Calu3 (cell line): ENCODE data around the gene COPZ1. TPM values are rescaled to one million over a fixed set of nuclear protein-coding genes. Genes with fewer than 3 reads are reported as not detected.
"Not testable (repeated sequence)": the region's sequence is repeated elsewhere in the genome, so short reads cannot be mapped to it uniquely, and the experiment has no call there.

Experiments
- BruUV-seq: library from RNA; stranded (reverse); fragments of 400-500 nt; replicated peaks from 2 replicates; lab custom pipeline; 2021; lab: Mats Ljungman, UMichigan
- CTCF ChIA-PET: fragments of 300-600 bp; sonication (Branson Sonifier 250); formaldehyde crosslinking; loops from one replicate; lab custom pipeline; 2022; ENCODE audit warnings: antibody characterized with exemption; lab: Charles Lee
- DNase-seq: peaks from one replicate; pipeline ENCODE4 v3.0.0; 2022
- H3K27ac Mint-ChIP-seq: one replicate; pipeline ENCODE4 v1.8.0; 2022; ENCODE audit warnings: mixed read lengths; ENCODE audit not compliant: unreplicated experiment
- H3K27me3 Mint-ChIP-seq: one replicate; pipeline ENCODE4 v1.8.0; 2022; ENCODE audit warnings: mixed read lengths; ENCODE audit not compliant: unreplicated experiment
- H3K36me3 Mint-ChIP-seq: one replicate; pipeline ENCODE4 v1.8.0; 2022; ENCODE audit warnings: mild to moderate bottlenecking, moderate library complexity, mixed read lengths; ENCODE audit not compliant: insufficient read depth, unreplicated experiment
- H3K4me1 Mint-ChIP-seq: one replicate; pipeline ENCODE4 v1.8.0; 2022; ENCODE audit warnings: mild to moderate bottlenecking, low read depth, mixed read lengths; ENCODE audit not compliant: unreplicated experiment
- H3K4me3 Mint-ChIP-seq: one replicate; pipeline ENCODE4 v1.8.0; 2022; ENCODE audit warnings: mild to moderate bottlenecking, low read depth, moderate library complexity, mixed read lengths; ENCODE audit not compliant: unreplicated experiment
- H3K9me3 Mint-ChIP-seq: one replicate; pipeline ENCODE4 v1.8.0; 2022; ENCODE audit warnings: low read depth, mixed read lengths; ENCODE audit not compliant: unreplicated experiment
- CTCF ChIP-seq: fragments of 200-600 bp; IDR thresholded peaks from one replicate; pipeline ENCODE4 v1.8.0; 2022; ENCODE audit warnings: antibody characterized with exemption; ENCODE audit not compliant: unreplicated experiment
- intact Hi-C: fragments of 100-400 bp; cut with micrococcal nuclease; formaldehyde crosslinking; loops from one replicate; pipeline ENCODE4 v1.10.0; 2022; ENCODE audit not compliant: unreplicated experiment
- total RNA-seq: library from RNA; stranded (reverse); gene quantifications from 2 replicates; pipeline ENCODE4 v1.2.3, GENCODE V29; 2022

Gene COPZ1
- total RNA-seq, 1 experiment from 2014 or later: 173 TPM

DNA sequence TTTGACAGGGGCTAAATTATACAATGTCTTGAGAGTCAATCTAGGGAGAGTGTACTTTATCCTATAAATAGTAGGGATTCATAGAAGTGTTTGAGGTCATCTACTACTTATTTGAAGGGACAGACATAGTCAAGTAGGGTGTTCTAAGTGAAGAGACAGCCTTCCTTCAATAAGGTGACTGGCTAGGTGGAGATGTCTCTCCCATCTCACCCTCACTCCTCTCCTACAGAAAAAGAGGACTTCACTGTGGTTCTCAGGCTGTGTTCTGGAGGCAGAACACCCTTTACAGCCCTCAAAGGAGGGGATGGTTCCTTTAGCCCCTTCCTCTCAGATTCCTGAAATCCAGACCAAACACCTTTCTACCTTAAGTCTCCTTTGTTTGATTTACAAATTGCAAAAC lies 21.3 kb upstream of the COPZ1 start:
- DNase-seq: no peak
- no TSS peak for BruUV-seq
- Mint-ChIP-seq H3K27me3 (peaks cover 21% of the 10 kb centered on the region), H3K36me3 (peaks cover 7% of the 10 kb centered on the region), H3K9me3 (no peaks in the 10 kb centered on the region), H3K4me3 (peak overlapping the region; percentile 41), H3K4me1 (peaks cover 64% of the 10 kb centered on the region), H3K27ac (no peak overlapping the region)
- TF ChIP-seq CTCF: no peak
- intact Hi-C loops: no loop called here
- CTCF ChIA-PET: interaction anchor here (0.8 to 1.1 kb wide), 4 partner anchors 15 to 67 kb away, joined by 3 to 5 read pairs (median 4); partner anchors contain the start of genes COPZ1 and HNRNPA1

GRCh38 chr12:54304187-54304810 lies 20.6 kb upstream of the COPZ1 start:
- intact Hi-C loops: no loop called here
- CTCF ChIA-PET: interaction anchor here (0.5 to 1.1 kb wide), 5 partner anchors 15 to 66 kb away, joined by 3 to 5 read pairs (median 4); partner anchors contain the start of genes COPZ1 and HNRNPA1
- H3K36me3 Mint-ChIP-seq: peaks cover 7% of the 10 kb centered on the region
- BruUV-seq: no TSS peak
- H3K4me1 Mint-ChIP-seq: peaks cover 64% of the 10 kb centered on the region
- H3K9me3 Mint-ChIP-seq: no peaks in the 10 kb centered on the region
- DNase-seq: peak; percentile 88
- H3K4me3 Mint-ChIP-seq: peak overlapping the region; percentile 41
- no peak for TF ChIP-seq CTCF
- H3K27me3 Mint-ChIP-seq: peaks cover 15% of the 10 kb centered on the region
- H3K27ac Mint-ChIP-seq: no peak overlapping the region

DNA sequence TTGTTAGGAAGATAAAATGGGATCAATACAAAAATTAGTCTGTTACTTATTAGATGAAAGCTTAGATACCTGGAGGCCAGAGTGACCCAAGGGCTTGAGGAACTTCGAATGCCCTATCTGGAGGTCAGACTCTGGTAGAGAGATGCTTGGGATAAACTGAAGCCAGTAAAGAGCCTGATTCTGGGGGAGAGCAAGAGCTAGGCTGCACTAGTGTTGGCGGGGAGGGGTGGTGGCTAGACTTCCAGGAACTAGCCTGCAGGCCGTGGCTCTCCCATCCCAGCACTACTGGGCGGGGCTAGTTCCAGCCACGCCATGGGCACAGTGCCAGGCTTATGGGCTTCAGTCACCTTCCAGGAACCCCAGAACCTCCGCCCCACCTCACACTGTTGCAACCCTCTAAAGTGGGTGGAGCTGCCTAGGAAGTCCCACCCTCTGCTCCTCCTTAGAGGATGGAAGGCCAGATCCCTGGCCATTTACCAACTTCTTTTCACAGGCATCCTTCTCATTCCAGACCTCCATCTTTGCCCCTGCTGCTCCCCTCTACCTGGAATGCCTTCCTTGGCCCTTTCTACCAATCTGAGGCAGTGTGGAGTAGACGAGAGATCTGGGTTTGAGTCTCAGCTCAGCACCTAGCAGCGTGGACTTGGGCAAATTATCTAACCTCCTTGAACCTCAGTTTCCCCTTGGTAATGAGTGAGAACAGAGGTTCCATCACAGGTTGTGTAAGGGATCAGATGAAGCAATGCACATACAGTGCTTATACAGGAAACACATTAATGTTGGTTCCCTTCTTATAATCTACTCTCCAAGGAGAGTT lies 17.8 kb upstream of the COPZ1 start:
- H3K4me3 Mint-ChIP-seq: no peak overlapping the region
- H3K36me3 Mint-ChIP-seq: peaks cover 7% of the 10 kb centered on the region
- H3K27ac Mint-ChIP-seq: no peak overlapping the region
- intact Hi-C loops: no loop called here
- peak; percentile 98 for DNase-seq
- no peaks in the 10 kb centered on the region for H3K9me3 Mint-ChIP-seq
- TF ChIP-seq CTCF: no peak
- peaks cover 40% of the 10 kb centered on the region for H3K4me1 Mint-ChIP-seq
- CTCF ChIA-PET: interaction anchor here (0.8 to 2.3 kb wide), 7 partner anchors 9 to 55 kb away, joined by 3 to 22 read pairs (median 4); partner anchors contain the start of gene COPZ1
- H3K27me3 Mint-ChIP-seq: no peaks in the 10 kb centered on the region
- BruUV-seq: no TSS peak

GRCh38 chr12:54311051-54311450 lies 13.9 kb upstream of the COPZ1 start:
- no peak overlapping the region for H3K27ac Mint-ChIP-seq
- H3K9me3 Mint-ChIP-seq: no peaks in the 10 kb centered on the region
- BruUV-seq: no TSS peak

DNA sequence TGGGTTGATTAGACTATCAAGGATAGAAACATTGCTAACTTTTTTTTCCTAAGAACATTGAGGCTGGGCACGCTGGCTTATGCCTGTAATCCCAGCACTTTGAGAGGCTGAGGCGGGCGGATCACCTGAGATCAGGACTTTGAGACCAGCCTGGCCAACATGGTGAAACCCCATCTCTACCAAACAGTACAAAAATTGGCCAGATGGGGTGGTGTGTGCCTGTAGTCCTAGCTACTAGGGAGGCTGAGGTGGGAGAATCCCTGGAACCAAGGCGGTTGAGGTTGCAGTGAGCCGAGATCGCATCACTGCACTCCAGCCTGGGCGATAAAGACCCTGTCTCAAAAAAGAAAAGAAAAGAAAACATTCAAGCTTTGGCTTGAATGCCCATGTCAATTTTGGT lies 12.6 kb upstream of the COPZ1 start:
- CTCF ChIA-PET, DNase-seq, H3K36me3 Mint-ChIP-seq, H3K27me3 Mint-ChIP-seq, intact Hi-C loops, H3K4me1 Mint-ChIP-seq, H3K9me3 Mint-ChIP-seq, BruUV-seq, H3K4me3 Mint-ChIP-seq, H3K27ac Mint-ChIP-seq: not testable (repeated sequence)

More at GRCh38 chr12:54311051-54311450, 13.9 kb upstream of the COPZ1 start:
- CTCF ChIA-PET: interaction anchor here (0.7 to 1.3 kb wide), 3 partner anchors 14 to 1523 kb away, joined by 6 to 9 read pairs (median 6); partner anchors contain the start of gene COPZ1
- Mint-ChIP-seq H3K4me1 (peaks cover 17% of the 10 kb centered on the region), H3K4me3 (no peak overlapping the region), H3K36me3 (no peaks in the 10 kb centered on the region), H3K27me3 (no peaks in the 10 kb centered on the region)
- no peak for TF ChIP-seq CTCF
- no peak for DNase-seq
- intact Hi-C loops: no loop called here
